A673 (cell line): ENCODE measurements around the gene DNAJB2. TPM values are rescaled to one million over a fixed set of nuclear protein-coding genes. Genes with fewer than 3 reads are reported as not detected.

Source experiments
- Bru-seq: library from RNA; stranded (reverse); fragments of 400-500 nt; gene quantifications from one replicate; lab custom pipeline; 2021; lab: Mats Ljungman, UMichigan
- BruChase-seq, 2 experiments: library from RNA; stranded (reverse); fragments of 400-500 nt; gene quantifications; one replicate each; lab custom pipeline; 2021; lab: Mats Ljungman, UMichigan
- BruUV-seq: library from RNA; stranded (reverse); fragments of 400-500 nt; replicated peaks from 2 replicates; lab custom pipeline; 2021; lab: Mats Ljungman, UMichigan
- CTCF ChIA-PET: fragments of 300-600 bp; sonication (Branson Sonifier 250); formaldehyde crosslinking; loops from one replicate; lab custom pipeline; 2022; ENCODE audit warnings: antibody characterized with exemption; lab: Charles Lee
- POLR2A ChIA-PET: fragments of 300-600 bp; sonication (Branson Sonifier 250); formaldehyde crosslinking; loops from one replicate; lab custom pipeline; 2022; ENCODE audit warnings: antibody characterized with exemption; ENCODE audit not compliant: low non-redundant PET; lab: Charles Lee
- DNase-seq: peaks from one replicate; pipeline ENCODE4 v3.0.0-alpha.2; 2015; ENCODE audit warnings: low spot score
- H3K27ac ChIP-seq: fragments of 200-600 bp; sonication (generic); 2 replicates; pipeline ENCODE4 v1.5.1; 2016; ENCODE audit warnings: mixed run types, low read depth, mild to moderate bottlenecking, mixed read lengths, antibody characterized with exemption, low read length; ENCODE audit not compliant: poor library complexity, severe bottlenecking
- H3K27me3 ChIP-seq: fragments of 200-600 bp; sonication (generic); replicated peaks from 2 replicates; pipeline ENCODE4 v1.6.1; 2017; ENCODE audit warnings: mixed run types, low read depth, mild to moderate bottlenecking, mixed read lengths, antibody characterized with exemption, low read length; ENCODE audit not compliant: insufficient read depth, poor library complexity
- H3K36me3 ChIP-seq: fragments of 200-600 bp; sonication (generic); 2 replicates; pipeline ENCODE4 v1.6.1; 2016; ENCODE audit warnings: mixed run types, mild to moderate bottlenecking, mixed read lengths, antibody characterized with exemption, low read length; ENCODE audit not compliant: insufficient read depth, poor library complexity, severe bottlenecking
- H3K4me1 ChIP-seq: fragments of 200-600 bp; sonication (generic); 2 replicates; pipeline ENCODE4 v1.6.1; 2017; ENCODE audit warnings: mixed run types, mild to moderate bottlenecking, mixed read lengths, antibody characterized with exemption, low read length; ENCODE audit not compliant: insufficient read depth, poor library complexity, severe bottlenecking
- H3K4me3 ChIP-seq: fragments of 200-600 bp; sonication (generic); 2 replicates; pipeline ENCODE4 v1.5.1; 2016; ENCODE audit warnings: low read depth, mixed run types, mild to moderate bottlenecking, mixed read lengths, low read length; ENCODE audit not compliant: poor library complexity, severe bottlenecking
- H3K9me3 ChIP-seq: fragments of 200-600 bp; sonication (generic); 2 replicates; pipeline ENCODE4 v1.6.1; 2016; ENCODE audit warnings: mixed run types, low read depth, mild to moderate bottlenecking, mixed read lengths, antibody characterized with exemption, low read length; ENCODE audit not compliant: poor library complexity, severe bottlenecking
- EZH2 ChIP-seq: fragments of 200-600 bp; sonication (generic); IDR thresholded peaks from 2 replicates; pipeline ENCODE4 v1.6.1; 2017; ENCODE audit warnings: borderline replicate concordance, low read depth, mild to moderate bottlenecking, mixed read lengths, antibody characterized with exemption, low read length; ENCODE audit not compliant: poor library complexity, severe bottlenecking
- intact Hi-C: fragments of 100-400 bp; cut with micrococcal nuclease; formaldehyde crosslinking; loops from one replicate; pipeline ENCODE4 v1.10.0; 2022; ENCODE audit not compliant: unreplicated experiment
- long read RNA-seq: library from polyadenylated mRNA; stranded (forward); transcript quantifications from one replicate; pipeline ENCODE4 v2.0.0, GENCODE V29; 2022
- total RNA-seq: library from RNA; stranded (reverse); gene quantifications from 2 replicates; pipeline ENCODE4 v1.2.3, GENCODE V29; 2021
- TF ChIP-seq, protein P1 (sequence below): fragments of 300-800, 200-600 bp; sonication (generic); conservative IDR thresholded peaks from 2 replicates; pipeline ENCODE4 v1.5.1; 2017; ENCODE audit warnings: low read depth, mild to moderate bottlenecking, antibody characterized with exemption, low read length, moderate library complexity, mixed read lengths

Gene DNAJB2
- total RNA-seq (24.4 and 24.6 TPM in 2 replicates), Bru-seq, nascent RNA (percentile 49 among the genes with signal in this experiment), BruChase-seq, experiment 1, labeled RNA remaining after a 2-hour chase (percentile 61 among the genes with signal in this experiment), BruChase-seq, experiment 2, labeled RNA remaining after a 6-hour chase (percentile 69 among the genes with signal in this experiment)
- long read RNA-seq, partial matches to known transcripts = 0 of 2 reads
- long read RNA-seq, other reads (novel, unspliced or antisense) = 2 of 2 reads

DNA sequence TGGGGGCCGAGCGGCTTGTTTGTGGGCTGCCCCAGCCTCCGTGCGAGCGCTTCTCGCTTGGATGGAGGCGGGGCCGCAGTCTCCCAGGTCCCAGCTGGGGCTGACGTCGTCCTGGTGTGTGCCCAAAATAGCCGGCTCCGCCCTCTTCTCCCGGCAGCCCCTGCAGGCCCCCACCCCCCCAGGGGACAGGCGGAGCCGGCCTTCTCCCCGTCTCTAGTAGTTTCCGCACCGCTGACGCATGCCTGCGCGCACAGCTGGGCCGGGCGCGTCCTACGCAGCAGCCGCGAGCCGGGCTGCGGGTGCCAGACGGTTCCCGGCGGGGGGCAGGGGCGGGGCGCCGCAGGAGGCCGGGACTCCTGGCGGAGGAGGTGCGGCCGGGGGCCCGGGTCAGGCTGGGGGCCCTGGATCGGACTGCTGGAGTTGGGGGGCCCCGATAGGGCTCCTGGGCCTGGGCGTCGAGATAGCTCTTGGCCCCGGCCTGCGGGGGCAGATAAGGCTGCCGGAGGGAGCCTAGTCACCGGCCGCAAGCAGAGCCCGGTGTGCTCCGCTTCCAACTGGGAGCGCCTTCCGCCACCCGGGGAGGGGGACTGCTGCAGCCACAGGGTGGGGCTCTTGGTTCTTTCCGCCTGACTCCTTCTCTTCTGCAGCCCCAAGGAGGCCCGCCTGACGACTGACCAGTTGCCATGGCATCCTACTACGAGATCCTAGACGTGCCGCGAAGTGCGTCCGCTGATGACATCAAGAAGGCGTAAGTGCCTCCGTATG is at the start of gene DNAJB2:
Gene DNAJB2, plus strand, starts transcription at position 216 of the 765 bp plus-strand sequence. Its CDS starts 468 bp downstream, at position 684.
- intact Hi-C loops = loop anchor here (5.0 kb wide), 1 partner anchor 117 kb away; the partner anchor contains the start of gene NHEJ1
- DNase-seq = peak; percentile 99
- ChIA-PET CTCF (interaction anchor here (3.4 kb wide), 1 partner anchor 16 kb away, joined by 22 read pairs; no protein-coding TSS in a partner anchor), POLR2A (interaction anchor here (0.6 kb wide), 1 partner anchor 87 kb away, joined by 3 read pairs; no protein-coding TSS in a partner anchor)
- Histone ChIP-seq H3K27ac (peak within 1 kb of the TSS; percentile 90), H3K9me3 (no peaks in the 10 kb centered on the region), H3K27me3 (no peaks in the 10 kb centered on the region), H3K4me3 (peak within 1 kb of the TSS; percentile 58), H3K36me3 (no peaks in the 10 kb centered on the region), H3K4me1 (peaks cover 20% of the 10 kb centered on the region)
- no TSS peak for BruUV-seq
- TF ChIP-seq EZH2 = no peak
- TF ChIP-seq, protein P1, sequence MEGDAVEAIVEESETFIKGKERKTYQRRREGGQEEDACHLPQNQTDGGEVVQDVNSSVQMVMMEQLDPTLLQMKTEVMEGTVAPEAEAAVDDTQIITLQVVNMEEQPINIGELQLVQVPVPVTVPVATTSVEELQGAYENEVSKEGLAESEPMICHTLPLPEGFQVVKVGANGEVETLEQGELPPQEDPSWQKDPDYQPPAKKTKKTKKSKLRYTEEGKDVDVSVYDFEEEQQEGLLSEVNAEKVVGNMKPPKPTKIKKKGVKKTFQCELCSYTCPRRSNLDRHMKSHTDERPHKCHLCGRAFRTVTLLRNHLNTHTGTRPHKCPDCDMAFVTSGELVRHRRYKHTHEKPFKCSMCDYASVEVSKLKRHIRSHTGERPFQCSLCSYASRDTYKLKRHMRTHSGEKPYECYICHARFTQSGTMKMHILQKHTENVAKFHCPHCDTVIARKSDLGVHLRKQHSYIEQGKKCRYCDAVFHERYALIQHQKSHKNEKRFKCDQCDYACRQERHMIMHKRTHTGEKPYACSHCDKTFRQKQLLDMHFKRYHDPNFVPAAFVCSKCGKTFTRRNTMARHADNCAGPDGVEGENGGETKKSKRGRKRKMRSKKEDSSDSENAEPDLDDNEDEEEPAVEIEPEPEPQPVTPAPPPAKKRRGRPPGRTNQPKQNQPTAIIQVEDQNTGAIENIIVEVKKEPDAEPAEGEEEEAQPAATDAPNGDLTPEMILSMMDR = peak; percentile 25; the same call in 1 of the 2 replicates

DNA sequence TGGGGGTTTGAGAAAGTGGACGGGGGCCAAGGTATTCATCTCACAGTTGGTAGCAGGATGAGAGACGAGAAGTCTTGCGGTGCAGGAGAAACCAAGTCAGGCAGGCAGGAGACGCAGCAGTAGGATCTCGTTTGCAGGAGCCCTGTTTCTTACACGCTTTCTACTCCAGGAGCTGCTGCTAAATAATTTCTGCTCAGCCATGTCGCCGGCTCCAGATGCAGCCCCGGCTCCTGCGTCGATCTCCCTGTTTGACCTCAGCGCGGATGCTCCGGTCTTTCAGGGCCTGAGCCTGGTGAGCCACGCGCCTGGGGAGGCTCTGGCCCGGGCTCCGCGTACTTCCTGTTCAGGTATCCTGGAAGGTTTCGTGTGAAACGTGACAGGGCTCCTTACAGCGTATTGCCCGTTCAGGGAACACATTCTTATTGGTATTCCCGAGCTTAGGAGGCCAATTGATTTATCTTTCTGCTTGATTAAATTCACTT is 49.1 kb upstream of the DNAJB2 start:
- Histone ChIP-seq H3K4me3 (peak overlapping the region; percentile 71), H3K9me3 (no peaks in the 10 kb centered on the region), H3K27me3 (no peaks in the 10 kb centered on the region), H3K27ac (peak overlapping the region; percentile 89), H3K36me3 (peaks cover 40% of the 10 kb centered on the region), H3K4me1 (peaks cover 6% of the 10 kb centered on the region)
- ChIA-PET CTCF (no interaction called here), POLR2A (no interaction called here)
- DNase-seq = no peak
- TF ChIP-seq, protein P1 = no peak
- TF ChIP-seq EZH2 = no peak
- intact Hi-C loops = no loop called here
- TSS peak; percentile 65 for BruUV-seq

DNA sequence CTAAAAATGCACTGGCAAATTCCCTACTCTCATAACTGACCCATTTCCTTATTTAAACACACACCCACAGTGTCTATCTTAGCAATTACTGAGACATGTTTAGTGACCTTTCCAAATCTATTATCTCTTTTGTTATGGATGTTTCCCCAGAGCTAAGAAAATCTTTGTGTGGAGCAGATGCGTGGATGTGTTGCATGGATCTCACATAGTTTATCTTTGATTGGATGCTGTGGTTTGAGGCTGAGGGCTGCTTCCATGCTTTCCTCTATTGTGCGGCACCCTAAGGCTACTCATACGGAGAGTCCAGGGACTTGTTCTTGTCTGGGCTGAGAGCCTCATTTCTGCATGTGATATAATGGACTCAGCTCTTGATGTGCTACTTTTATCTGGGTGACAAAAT is 44.8 kb upstream of the DNAJB2 start:
- intact Hi-C loops = no loop called here
- CTCF ChIA-PET = no interaction called here
- H3K27me3 ChIP-seq = no peaks in the 10 kb centered on the region
- POLR2A ChIA-PET = no interaction called here
- TF ChIP-seq, protein P1 = no peak
- TF ChIP-seq EZH2 = no peak
- no peak for DNase-seq
- BruUV-seq = no TSS peak
- H3K4me1 ChIP-seq = peaks cover 6% of the 10 kb centered on the region
- no peak overlapping the region for H3K4me3 ChIP-seq
- peaks cover 47% of the 10 kb centered on the region for H3K36me3 ChIP-seq
- no peaks in the 10 kb centered on the region for H3K9me3 ChIP-seq
- H3K27ac ChIP-seq = no peak overlapping the region
